Skeletal muscle cell (primary cell): Measurements from ENCODE around the gene TRIM38.
"Not testable (repeated sequence)": the region's sequence is repeated elsewhere in the genome, so short reads cannot be mapped to it uniquely, and the experiment has no call there.

ENCODE experiments used
- DNase-seq: peaks from one replicate; pipeline ENCODE4 v3.0.0-alpha.2; 2010; ENCODE audit warnings: low read depth
- H3K4me3 ChIP-seq: 2 replicates; pipeline ENCODE4 v1.5.1; 2011; ENCODE audit warnings: low read depth, mild to moderate bottlenecking, control low read depth, low read length, moderate library complexity

TRIM38 gene

DNA sequence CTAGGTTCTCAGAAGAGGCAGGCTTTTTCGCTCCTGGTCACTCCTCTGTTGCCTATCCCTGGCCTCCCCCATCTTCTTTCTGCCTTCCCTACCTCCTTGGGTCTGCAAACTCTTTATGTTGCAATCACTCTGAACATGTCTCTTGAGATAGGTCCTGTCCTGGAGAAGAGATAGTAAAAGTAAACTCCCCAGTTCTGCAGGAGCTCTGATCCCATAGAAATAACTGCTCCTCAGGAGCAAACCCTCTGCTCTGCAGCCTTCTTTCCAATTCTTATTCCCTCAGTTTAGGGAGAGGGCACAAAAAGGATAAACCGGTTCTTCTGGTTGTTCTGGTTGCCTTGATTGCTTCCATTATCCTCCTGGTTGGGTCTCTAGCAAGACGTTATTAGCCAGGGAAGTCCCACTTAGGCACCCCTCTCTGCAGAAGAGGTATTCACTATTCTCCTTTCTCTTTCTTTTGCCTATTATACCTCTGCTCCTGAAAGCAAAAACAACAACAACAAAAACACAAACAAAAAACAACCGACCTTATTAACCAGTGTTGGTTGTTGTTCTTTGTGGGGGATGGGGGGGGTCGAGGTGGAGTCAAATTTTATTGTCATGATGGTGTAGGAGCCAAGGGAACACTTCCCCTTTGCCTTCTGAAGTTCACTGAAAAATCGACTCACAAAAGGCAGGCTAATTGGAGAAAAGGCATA is 973 bp downstream of the TRIM38 start:
- DNase-seq = no peak

DNA sequence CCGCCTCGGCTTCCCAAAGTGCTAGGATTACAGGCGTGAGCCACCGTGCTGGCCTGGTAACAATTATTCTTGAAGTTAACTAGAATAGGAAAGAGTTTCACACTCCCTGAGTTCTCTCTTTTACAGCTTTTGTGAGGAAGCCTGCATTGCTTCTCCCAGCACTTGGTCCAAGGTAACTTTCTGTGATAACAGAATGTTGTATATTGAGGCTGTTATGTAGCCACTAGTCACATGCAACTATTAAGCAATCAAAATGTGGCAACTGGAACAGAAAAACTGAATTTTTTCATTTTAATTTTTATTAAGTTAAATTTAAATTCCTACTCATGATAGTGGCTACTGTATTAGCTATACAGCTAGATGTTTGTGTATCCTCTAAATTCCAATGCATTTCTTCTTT is 2.5 kb downstream of the TRIM38 start:
- DNase-seq = no peak
- no peak overlapping the region for H3K4me3 ChIP-seq

More for the DNA sequence above, 973 bp downstream of the TRIM38 start:
- peak overlapping the region; percentile 73 for H3K4me3 ChIP-seq

DNA sequence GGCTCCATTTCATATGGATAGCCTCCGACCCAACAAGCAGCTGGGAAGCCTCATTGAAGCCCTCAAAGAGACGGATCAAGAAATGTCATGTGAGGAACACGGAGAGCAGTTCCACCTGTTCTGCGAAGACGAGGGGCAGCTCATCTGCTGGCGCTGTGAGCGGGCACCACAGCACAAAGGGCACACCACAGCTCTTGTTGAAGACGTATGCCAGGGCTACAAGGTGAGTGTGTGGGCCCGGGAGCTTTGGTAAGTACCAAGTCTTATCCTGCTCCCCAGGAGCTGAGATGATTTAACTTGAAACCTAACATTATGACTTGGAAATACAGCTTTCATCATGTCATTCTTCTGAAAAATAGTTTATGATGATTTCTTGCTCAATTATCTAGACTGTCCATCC is 4.1 kb downstream of the TRIM38 start:
- no peak for DNase-seq
- no peak overlapping the region for H3K4me3 ChIP-seq

DNA sequence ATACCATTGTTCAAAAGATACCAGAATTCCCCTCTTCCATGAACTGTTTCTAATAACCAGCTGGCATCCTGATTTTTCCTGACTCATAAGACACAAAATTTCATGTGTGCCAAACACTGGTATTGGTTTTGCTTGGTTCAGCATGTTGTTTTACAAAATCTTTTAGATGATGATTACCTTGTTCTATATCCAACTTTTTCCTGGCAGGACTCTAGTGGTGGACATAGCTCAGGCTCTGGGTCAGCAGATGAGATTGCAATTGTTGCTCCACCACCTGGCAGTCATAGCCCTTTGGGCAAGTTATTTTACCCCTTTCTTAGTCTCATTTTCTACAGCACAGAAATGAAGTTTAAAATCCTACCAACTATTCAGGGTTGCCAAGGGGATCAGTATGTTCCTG is 6.2 kb downstream of the TRIM38 start:
- no peak for DNase-seq
- H3K4me3 ChIP-seq = no peak overlapping the region

DNA sequence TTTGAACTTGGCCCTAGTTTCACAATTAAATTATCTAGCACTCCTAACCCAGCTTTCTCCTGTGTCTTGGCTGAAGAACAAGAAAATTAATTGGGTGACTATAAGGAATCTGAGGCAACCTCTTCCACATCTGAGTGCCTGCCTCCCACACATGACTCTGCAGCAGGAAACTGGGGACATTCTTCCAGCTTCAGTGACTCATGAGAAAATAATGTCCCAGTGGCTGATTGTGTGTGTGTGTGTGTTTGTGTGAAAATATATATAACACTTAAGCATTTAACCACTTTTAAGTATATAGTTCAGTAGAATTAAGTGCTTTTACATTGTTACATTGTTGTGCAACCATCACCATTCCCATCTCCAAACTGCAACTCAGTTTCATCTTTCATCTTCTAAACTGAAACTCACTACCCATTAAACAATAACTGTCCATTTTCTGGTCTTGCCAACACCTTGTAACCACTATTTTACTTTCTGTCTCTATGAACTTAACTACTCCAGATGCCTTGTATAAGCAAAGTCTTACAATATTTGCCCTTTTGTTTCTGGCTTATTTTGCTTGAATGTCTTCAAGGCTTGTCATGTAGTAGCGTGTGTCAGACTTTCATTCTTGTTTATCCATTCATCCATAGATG is 8.7 kb downstream of the TRIM38 start:
- peak; percentile 92 for DNase-seq
- no peak overlapping the region for H3K4me3 ChIP-seq

DNA sequence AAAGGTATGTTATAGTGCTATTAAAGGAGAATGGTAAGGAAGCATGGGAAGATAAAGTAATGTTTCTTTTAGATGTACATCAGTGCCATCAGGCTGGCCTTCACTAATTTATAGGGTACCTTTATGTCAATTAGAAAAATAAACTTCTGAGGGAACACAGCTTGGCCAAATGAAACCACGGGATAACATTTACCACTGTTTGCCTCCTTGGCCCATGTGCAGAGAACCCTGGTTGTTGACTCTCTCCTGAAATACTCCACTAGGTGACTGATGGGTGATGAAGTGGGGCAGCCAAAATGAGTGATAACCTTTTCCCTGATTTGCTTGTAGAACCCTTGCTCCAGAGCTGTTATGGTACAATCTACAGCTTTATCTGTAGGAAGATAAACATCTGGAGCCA is 9.5 kb downstream of the TRIM38 start:
- no peak for DNase-seq
- no peak overlapping the region for H3K4me3 ChIP-seq

DNA sequence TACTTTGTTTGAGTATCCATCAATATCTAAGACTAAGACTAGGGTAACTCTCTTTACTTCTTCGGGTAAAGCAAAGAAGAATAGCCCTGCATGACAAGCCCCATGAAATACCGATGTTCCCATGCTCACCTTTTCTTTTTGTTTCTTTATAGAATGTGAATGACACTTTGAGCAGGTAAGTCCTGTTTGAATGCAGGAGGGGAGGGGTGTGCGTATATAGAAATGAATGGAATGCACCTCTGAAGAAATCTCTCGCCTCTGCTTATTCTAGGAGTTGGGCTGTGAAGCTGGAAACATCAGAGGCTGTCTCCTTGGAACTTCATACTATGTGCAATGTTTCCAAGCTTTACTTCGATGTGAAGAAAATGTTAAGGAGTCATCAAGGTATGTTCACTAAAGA is 10.3 kb downstream of the TRIM38 start:
- no peak overlapping the region for H3K4me3 ChIP-seq
- DNase-seq = no peak

DNA sequence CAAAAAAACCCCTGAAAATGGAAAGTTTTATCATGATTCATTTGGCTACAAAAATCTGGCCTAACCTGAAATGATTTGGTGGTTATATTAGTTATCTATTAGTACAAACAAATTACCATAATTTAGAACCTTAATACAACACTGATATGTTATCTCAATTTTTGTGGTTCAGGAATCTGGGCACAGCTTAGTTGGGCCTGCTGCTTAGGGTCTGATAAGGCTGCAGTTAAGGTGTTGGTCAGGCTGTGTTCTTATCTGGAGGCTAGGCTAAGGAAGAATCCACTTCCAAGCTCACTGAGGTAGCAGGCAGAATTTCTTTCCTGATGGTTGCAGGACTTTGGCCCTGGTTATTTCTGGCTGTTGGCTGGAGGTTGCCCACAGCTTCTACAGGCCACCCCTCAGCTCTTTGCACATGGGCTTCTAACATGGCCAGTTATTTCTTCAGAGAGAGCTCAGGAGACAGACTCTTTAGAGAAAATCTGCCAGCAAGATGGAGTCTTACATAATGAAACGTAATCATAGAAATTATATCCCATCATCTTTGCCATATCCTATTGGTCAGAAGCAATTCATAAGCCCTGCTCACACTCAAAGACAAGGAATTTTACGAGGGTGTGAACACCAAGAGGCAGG is 11.4 kb downstream of the TRIM38 start:
- H3K4me3 ChIP-seq = no peak overlapping the region
- DNase-seq = no peak

DNA sequence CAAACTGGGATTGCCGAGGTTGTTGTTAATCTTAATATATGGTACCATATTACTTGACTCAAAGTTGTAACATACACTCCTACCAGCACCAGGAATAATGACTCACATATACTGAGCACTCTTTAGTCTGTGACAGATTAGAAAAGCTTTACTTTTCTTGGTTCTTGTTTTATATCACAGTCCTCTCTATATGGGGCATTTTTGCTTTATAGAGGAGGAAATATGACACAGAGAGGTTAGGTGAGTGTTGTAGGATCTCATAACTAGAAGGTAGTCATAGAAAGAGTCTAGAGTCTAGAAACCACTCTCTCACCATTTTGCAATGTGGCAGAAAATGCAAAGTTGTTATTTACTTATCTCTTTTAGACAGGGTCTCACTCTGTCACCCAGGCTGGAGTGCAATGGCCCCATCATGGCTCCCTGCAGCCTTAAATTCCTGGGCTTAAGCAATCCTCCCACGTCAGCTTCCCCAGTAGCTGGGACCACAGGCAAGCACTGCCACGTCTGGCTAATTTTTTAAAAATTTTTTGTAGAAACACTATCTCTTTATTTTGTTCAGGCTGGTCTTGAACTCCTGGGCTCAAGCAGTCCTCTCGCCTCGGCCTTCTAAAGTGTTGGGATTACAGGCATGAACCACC is 13.4 kb downstream of the TRIM38 start:
- no peak overlapping the region for H3K4me3 ChIP-seq
- DNase-seq = no peak

DNA sequence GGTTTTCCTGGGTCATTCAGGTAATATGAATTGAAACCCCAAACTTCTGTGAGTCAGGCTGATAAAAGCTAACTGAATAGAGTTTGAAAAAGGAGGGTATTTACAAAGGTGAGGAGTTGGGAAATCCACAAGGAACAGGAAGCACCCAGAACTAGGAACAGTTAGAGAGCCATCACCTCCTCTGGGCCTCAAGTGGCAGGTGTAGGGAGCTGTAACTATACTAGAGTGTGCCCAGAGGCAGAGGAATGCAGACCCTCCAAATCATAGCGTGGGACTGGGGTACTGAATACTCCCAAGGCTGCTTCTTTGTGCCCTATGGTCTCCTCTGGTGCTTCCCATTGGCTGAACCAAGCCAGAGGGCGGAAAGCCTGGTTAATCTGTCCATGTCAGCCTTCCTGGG is 18.3 kb downstream of the TRIM38 start:
- DNase-seq = no peak
- no peak overlapping the region for H3K4me3 ChIP-seq

DNA sequence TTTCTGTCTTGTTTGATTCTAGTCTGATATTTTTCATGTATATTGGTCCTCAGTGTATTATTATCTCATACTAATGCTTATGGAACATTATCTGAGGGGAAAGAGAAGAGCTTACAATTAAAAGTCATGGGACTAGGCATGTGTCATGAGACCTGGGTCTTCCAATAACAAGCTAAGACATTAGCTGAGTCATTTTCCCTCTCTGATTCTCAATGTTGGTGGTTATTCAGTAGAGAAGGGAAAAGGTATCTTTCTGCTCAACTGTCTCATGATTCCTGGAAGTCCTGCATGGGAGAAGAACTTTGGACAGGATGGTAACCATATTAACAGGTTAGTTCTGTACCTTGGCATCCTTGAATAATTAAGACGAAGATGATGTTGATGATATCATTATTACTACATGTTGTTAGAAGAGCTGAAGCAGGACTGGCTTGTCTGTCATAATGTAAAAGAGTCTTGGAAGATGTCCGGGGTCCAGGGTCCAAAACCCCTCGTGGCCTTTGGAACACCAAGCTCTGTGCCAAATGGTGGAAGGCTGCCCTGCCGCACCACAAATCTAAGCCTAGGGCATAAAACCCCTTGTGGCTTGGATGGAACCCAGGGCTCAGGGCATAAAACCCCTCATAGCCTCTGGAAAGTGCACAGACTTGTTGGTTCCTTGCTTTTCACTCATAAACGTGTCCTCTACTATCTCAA is 19.1 kb downstream of the TRIM38 start:
- no peak for DNase-seq
- no peak overlapping the region for H3K4me3 ChIP-seq

DNA sequence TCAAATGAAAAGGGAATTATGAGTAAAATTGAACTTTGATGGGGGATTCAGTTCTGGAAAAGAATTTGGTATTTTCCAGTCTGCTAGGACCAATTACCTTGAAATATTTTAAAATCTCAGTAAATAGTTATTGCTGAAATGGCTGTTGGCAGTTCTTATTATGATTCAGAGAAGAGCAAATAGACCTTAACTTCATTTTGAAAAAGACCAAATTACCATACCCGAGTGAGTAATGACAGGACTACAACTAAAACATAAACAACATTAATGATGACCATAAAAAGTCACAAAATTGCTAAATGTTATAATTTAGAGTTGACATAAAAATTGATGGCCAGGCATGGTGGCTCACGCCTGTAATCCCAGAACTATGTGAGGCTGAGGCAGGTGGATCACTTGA is 21.7 kb downstream of the TRIM38 start:
- DNase-seq = no peak

DNA sequence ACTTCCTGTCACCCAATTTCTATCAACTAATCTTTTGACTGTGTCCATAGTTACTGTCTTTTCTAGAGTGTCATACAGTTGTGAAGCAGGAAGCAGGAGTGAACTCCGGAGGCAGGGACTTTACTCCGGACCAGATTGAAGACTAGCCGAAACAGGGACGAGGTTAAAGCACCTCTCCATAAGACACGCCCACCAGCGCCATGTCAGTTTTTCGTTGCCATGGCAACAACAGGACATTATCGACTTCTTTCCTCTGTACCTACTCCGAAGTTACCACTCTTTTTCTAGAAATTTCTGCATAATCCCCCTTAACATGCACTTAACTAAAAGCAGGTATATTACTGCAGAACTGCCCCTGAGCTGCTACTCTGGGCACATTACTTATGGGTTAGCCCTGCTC is 25.2 kb downstream of the TRIM38 start:
- no peak for DNase-seq
- H3K4me3 ChIP-seq = no peak overlapping the region

More for the DNA sequence above, 21.7 kb downstream of the TRIM38 start:
- no peak overlapping the region for H3K4me3 ChIP-seq

DNA sequence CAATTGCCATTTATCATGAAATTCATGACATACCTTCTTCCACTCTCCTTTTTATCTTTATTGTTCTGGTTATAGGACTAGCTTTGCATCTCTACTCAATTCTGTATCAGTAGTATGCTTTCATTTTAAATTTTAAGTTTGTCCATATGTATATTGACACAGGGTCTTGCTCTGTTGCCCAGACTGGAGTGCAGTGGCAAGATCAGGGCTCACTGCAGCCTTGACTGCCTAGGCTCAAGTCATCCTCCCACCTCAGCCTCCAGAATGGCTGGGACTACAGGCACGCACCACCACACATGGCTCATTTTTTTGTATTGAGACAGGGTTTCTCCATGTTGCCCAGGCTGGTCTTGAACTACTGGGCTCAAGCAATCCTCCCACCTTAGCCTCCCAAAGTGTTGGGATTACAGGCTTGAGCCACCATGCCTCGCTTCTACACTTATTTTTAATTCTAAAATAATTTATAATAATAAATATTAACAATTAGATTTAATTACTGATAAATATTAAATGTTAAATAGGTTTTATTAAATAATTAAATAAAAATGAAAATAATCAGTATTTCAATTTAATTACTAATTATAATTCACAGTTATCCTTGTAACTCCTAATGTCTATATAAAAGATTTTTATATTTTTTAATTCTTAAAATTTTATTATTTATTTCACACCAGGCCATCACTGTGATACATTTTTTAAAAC is 27.7 kb downstream of the TRIM38 start:
- H3K4me3 ChIP-seq = no peak overlapping the region
- DNase-seq = no peak

DNA sequence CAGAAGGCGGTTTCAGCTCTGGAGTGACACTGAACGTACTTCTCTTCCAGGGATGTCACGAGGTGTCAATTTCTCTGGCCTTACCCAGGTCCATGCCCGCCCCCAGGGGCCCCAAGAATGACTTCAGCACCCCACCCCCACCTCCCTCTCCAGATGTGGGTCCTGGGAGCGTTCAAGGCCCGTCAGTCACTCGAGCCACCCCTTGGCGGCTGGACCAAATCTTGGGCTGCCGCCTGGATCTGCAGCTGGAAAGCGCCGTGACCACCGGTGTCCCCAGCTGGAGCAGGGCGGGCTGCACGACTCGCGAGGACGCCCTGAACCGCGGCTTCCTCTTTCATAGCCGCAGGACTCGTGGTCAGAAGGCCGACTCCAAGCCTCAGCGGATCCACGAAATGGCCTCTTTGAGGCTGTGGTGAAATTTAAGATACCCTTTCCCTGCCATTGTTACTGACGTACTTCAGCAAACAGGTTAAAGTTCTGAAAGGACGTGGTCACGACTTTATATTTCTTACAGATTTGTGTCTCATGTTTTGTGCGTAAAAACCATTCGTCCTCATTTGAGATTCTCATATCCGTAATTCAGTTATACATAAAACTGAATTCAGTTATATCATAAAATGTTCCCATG is 29.3 kb downstream of the TRIM38 start:
- H3K4me3 ChIP-seq = peak overlapping the region; percentile 64
- no peak for DNase-seq

DNA sequence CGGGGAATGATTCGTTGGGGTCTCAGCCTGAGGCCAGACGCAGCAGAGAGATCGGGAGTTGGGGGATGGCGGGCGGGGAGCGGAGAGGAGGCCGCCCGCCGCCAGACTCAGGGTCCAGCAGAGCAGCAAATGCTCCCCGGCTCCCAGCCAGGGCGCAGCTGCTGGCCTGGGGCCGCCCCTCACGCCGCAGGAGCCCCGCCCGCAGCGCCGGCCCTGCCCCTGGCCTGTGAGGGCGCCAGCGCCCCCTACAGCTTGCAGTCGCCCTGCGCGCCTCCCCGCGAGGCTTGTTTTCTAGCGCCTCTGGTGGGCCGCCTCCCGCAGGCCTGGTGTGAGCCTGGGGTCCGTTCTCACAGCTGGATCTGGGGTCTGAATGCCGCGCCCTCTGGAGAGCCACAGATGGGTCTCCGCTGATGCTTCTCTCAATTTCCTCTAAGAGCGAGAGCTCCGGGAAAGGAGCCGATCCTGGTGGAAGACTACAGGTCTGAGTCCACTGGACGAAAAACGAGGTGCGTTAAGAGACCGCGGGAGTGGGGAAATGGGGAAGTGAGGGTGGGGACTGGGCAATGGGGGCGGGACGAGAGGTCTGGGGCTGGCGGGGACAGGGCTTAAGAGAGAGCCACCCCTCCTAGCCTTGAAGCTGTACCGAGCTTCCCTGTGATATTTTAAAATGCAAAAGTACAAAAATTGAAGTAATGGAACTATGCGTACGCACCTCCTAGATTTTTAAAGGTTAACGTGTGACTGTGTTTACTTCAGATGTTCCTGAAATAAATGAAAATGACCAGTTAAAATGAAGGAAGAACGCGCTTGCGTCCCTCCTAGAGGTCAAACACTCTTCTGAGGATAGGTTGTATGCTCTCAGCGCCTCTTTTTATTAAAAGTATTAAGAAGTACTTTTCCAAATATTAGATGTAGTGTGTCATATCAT is 30.1 kb downstream of the TRIM38 start:
- peak overlapping the region; percentile 64 for H3K4me3 ChIP-seq
- peak; percentile 77 for DNase-seq

DNA sequence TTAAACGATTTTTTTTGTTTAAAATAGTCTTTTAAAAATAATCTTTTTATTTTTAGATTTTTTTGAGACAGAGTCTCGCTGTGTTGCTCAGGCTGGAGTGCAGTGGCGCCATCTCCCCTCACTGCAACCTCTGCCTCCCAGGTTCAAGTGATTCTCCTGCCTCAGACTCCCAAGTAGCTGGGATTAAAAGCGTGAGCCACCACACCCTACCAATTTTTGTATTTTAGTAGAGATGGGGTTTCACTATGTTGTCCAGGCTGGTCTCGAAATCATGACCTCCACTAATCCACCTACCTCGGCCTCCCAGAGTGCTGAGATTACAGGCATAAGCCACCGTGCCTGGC is 30.7 kb downstream of the TRIM38 start:
- not testable (repeated sequence) for DNase-seq
- H3K4me3 ChIP-seq = peak overlapping the region; percentile 64

DNA sequence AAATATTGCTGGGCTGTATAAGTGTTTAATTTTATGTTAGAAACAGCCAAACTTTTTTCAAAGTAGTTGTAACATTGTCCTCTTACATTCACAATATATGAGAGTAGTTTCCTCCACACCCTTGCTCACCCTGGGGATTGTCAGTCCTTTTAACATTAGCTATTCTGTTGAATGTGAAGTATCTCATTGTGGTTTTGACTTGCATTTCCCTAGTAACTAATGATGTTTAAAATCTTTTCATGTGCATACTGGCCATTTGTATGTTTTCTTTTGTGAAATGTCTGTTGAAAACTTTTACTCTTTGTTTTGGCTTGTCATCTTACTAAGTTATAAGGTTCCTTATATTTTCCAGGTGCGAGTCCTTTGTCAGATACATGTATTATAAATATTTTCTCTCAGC is 32.9 kb downstream of the TRIM38 start:
- no peak for DNase-seq
- H3K4me3 ChIP-seq = no peak overlapping the region
